Naive B cell (primary cell): ENCODE results near the gene MOK. TPM values are rescaled to one million over a fixed set of nuclear protein-coding genes. Genes with fewer than 3 reads are reported as not detected.

ENCODE experiments used
- ATAC-seq, 2 donors: fragments of 150-1000 bp; cut with Tn5 transposase; 2 replicates each; pipeline ENCODE4 v1.10.0; 2021; ENCODE audit warnings: low read depth in 2 of 2, mild to moderate bottlenecking in 2 of 2, moderate library complexity in 2 of 2
- DNase-seq: peaks from one replicate; pipeline ENCODE4 v3.0.0; 2022
- H3K27ac Mint-ChIP-seq, 6 donors: one replicate each; pipeline ENCODE4 v1.8.0; 2020 to 2022; ENCODE audit warnings: mild to moderate bottlenecking in 6 of 6, mixed read lengths in 6 of 6, moderate library complexity in 5 of 6, inconsistent platforms in 2 of 6
- H3K27me3 Mint-ChIP-seq, 3 donors: one replicate each; pipeline ENCODE4 v1.8.0; 2021 to 2022; ENCODE audit warnings: mixed read lengths in 3 of 3, mild to moderate bottlenecking in 1 of 3
- H3K36me3 Mint-ChIP-seq, 2 donors: one replicate each; pipeline ENCODE4 v1.8.0; 2020 to 2022; ENCODE audit warnings: mixed read lengths in 2 of 2, inconsistent platforms in 1 of 2, mild to moderate bottlenecking in 1 of 2
- H3K4me1 Mint-ChIP-seq, 3 donors: one replicate each; pipeline ENCODE4 v1.8.0; 2020 to 2022; ENCODE audit warnings: mixed read lengths in 3 of 3, inconsistent platforms in 1 of 3, mild to moderate bottlenecking in 1 of 3, moderate library complexity in 1 of 3
- H3K4me3 Mint-ChIP-seq, 8 donors: one replicate each; pipeline ENCODE4 v1.8.0; 2020 to 2022; ENCODE audit warnings: mild to moderate bottlenecking in 8 of 8, mixed read lengths in 8 of 8, moderate library complexity in 8 of 8, inconsistent platforms in 2 of 8
- H3K9me3 Mint-ChIP-seq, 7 donors: one replicate each; pipeline ENCODE4 v1.8.0; 2020 to 2022; ENCODE audit warnings: mixed read lengths in 7 of 7, mild to moderate bottlenecking in 5 of 7, inconsistent platforms in 2 of 7, moderate library complexity in 1 of 7
- polyA plus RNA-seq, 6 donors: library from polyadenylated mRNA; unstranded; fragments of 300-500 nt; fragmentation: Illumina TruSeq; gene quantifications; one replicate each; pipeline ENCODE4 v1.2.3, GENCODE V29; 2021; ENCODE audit warnings: low read depth in 6 of 6

The MOK gene
- polyA plus RNA-seq, 6 donors from 2014 or later, result 0.64 to 2.0 (median 1.2) TPM; not detected in 1

- DNase-seq, result no peak
- H3K27ac Mint-ChIP-seq, result peak overlapping the region in 1 of 6 donors; percentile 70
- no peaks in the 10 kb centered on the region for H3K9me3 Mint-ChIP-seq
- no peaks in the 10 kb centered on the region for H3K27me3 Mint-ChIP-seq
- no peak overlapping the region for H3K4me3 Mint-ChIP-seq
- ATAC-seq, result no peak
- no peaks in the 10 kb centered on the region for H3K4me1 Mint-ChIP-seq
- peaks cover 0 to 6% of the 10 kb centered on the region in 2 donors for H3K36me3 Mint-ChIP-seq
Observed at GRCh38 chr14:102229739-102230092, 75.2 kb downstream of the MOK start.

DNA sequence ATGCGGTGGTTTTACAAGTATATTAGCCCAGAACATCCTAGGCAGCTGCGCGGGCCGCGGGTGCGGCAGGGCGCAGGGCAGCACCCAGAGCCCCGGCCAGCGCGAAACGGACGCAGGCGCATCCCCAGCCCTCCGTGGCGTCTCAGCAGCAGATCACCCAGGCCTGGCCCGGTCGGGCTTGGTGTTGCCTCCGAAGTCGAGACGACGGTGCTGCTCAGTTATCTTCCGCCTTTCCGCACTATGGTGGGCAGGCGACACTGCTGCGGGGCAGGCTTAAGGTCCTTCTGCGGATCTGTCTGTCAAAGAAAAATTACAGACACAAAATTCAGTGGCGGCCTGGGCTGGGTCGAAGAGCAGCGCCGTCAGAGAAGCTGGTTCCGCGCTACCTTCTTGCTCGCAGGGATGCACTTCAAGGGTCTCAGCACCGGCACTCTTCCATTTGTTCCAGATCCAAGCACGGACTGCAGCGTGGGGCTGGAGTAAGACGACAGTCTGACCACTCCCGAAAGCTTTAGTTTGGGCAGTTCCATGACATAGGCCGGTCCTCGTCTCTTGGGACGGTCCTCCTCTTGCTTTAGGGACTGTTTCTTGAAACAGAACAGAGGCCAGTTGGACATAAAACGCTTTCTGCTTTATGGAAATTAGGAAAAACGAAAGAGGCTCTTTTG lies 75.8 kb downstream of the MOK start:
- H3K36me3 Mint-ChIP-seq, result peaks cover 0 to 6% of the 10 kb centered on the region in 2 donors
- DNase-seq (no peak), ATAC-seq (no peak)
- H3K27me3 Mint-ChIP-seq, result no peaks in the 10 kb centered on the region
- no peaks in the 10 kb centered on the region for H3K9me3 Mint-ChIP-seq
- no peak overlapping the region for H3K27ac Mint-ChIP-seq
- H3K4me1 Mint-ChIP-seq, result no peaks in the 10 kb centered on the region
- H3K4me3 Mint-ChIP-seq, result no peak overlapping the region

- ATAC-seq (no peak), DNase-seq (no peak)
- Mint-ChIP-seq H3K4me1 (no peaks in the 10 kb centered on the region), H3K36me3 (peaks cover 0 to 6% of the 10 kb centered on the region in 2 donors), H3K27ac (no peak overlapping the region), H3K4me3 (no peak overlapping the region), H3K9me3 (no peaks in the 10 kb centered on the region), H3K27me3 (no peaks in the 10 kb centered on the region)
Observed at GRCh38 chr14:102227184-102227964, 77.6 kb downstream of the MOK start.

DNA sequence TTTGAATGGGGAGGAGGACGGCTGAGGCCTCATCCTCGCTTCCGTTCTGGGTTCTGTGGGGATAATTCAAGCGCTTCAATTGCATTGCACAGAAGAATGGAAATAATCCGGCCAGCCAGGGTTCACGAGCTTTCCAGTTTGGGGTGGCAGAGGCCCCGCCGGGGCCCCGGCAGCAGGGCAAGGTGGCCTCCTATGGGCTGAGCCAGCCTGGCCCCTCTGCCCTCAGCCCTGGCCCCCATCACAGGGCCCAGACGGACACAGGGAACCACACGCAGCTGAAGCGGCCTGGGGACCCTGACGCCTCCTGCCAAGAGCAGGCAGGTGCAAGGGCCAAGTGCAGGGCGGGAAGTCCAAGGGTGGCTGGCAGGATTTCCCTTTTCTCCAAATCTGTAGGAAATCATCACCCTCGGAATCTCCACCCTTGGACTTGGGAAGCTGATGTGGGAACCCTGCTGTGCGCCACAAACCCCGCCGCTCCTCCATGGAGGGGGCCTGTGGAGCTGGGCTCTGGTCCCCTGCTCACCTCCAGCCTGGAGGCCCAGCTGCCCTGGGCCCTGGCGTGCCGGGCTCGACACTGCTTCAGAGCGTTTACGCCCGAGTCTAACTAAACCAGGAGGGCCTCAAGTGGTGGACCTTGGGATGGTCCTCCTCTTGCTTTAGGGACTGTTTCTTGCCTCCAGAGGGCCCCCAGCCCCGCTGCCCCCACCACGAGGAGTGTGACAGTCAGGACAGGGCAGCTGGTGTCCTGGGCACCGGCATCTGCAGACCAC lies 78.4 kb downstream of the MOK start:
- Mint-ChIP-seq H3K4me1 (no peaks in the 10 kb centered on the region), H3K36me3 (peaks cover 0 to 6% of the 10 kb centered on the region in 2 donors), H3K9me3 (no peaks in the 10 kb centered on the region), H3K4me3 (no peak overlapping the region), H3K27me3 (no peaks in the 10 kb centered on the region), H3K27ac (no peak overlapping the region)
- DNase-seq (no peak), ATAC-seq (no peak)

- ATAC-seq, result no peak
- Mint-ChIP-seq H3K27ac (no peak overlapping the region), H3K36me3 (peaks cover 0 to 6% of the 10 kb centered on the region in 2 donors), H3K4me1 (no peaks in the 10 kb centered on the region), H3K9me3 (no peaks in the 10 kb centered on the region), H3K27me3 (no peaks in the 10 kb centered on the region), H3K4me3 (no peak overlapping the region)
- DNase-seq, result no peak
Observed at GRCh38 chr14:102225936-102226335, 79.0 kb downstream of the MOK start.

GRCh38 chr14:102225386-102225785 lies 79.6 kb downstream of the MOK start:
- H3K9me3 Mint-ChIP-seq, result no peaks in the 10 kb centered on the region
- H3K4me3 Mint-ChIP-seq, result no peak overlapping the region
- peaks cover 0 to under 1% (median 0%) of the 10 kb centered on the region in 3 donors for H3K4me1 Mint-ChIP-seq
- peak overlapping the region in 1 of 6 donors; percentile 54 for H3K27ac Mint-ChIP-seq
- peaks cover 0 to 6% of the 10 kb centered on the region in 2 donors for H3K36me3 Mint-ChIP-seq
- ATAC-seq (no peak), DNase-seq (no peak)
- H3K27me3 Mint-ChIP-seq, result no peaks in the 10 kb centered on the region

DNA sequence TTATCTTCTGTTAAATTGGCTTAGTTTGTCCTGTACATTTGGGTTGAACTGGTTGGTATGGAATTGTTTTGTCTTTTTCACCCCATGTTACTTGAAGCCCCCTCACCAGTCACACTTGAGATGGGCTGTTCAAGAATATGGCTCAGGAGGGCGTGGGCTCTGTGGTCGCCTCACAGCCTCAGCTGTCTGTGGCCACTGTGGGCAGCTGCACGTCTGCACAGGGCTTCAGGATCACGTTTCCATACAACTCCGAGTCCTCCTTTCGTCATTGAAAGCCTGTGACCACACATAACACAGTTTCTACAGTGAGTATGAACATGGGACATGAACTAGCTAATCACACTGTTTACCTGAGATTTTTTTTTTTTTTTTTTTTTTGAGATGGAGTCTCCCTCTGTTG lies 81.3 kb downstream of the MOK start:
- Mint-ChIP-seq H3K4me3 (no peak overlapping the region), H3K36me3 (peaks cover 0 to 6% of the 10 kb centered on the region in 2 donors), H3K4me1 (peaks cover 7 to 12% (median 9%) of the 10 kb centered on the region in 3 donors), H3K9me3 (no peaks in the 10 kb centered on the region), H3K27ac (no peak overlapping the region), H3K27me3 (no peaks in the 10 kb centered on the region)
- ATAC-seq (no peak), DNase-seq (no peak)

DNA sequence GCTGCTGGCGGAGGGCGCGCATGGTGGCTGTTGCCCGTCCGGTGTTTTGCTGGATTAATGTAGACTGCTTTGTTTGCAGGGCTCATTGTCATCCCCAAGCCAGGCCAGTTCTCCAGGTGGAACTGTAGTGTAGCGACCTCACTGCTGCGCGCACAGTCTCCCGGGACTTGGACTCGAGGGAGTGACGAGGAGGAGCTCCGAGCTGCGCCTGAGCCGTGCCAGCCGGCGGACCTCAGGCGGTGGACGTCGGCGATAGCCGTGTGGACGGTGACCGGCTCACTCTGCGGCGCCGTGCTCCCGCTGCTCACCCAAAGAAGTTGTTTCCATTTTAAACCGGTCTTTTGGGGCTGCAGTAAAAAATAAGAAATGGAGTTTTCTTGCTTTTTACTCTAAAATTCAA lies 82.2 kb downstream of the MOK start:
- peaks cover 7 to 12% (median 9%) of the 10 kb centered on the region in 3 donors for H3K4me1 Mint-ChIP-seq
- no peak for DNase-seq
- H3K4me3 Mint-ChIP-seq, result no peak overlapping the region
- no peak overlapping the region for H3K27ac Mint-ChIP-seq
- H3K36me3 Mint-ChIP-seq, result peaks cover 0 to 6% of the 10 kb centered on the region in 2 donors
- no peaks in the 10 kb centered on the region for H3K27me3 Mint-ChIP-seq
- H3K9me3 Mint-ChIP-seq, result no peaks in the 10 kb centered on the region
- ATAC-seq, result no peak

GRCh38 chr14:102222009-102222575 lies 82.9 kb downstream of the MOK start:
- no peak overlapping the region for H3K4me3 Mint-ChIP-seq

GRCh38 chr14:102221026-102221425 lies 83.9 kb downstream of the MOK start:
- Mint-ChIP-seq H3K4me3 (peak overlapping the region in 1 of 8 donors; percentile 20), H3K27me3 (no peaks in the 10 kb centered on the region), H3K9me3 (no peaks in the 10 kb centered on the region), H3K4me1 (peaks cover 9 to 19% (median 13%) of the 10 kb centered on the region in 3 donors), H3K27ac (no peak overlapping the region), H3K36me3 (peaks cover 0 to 6% of the 10 kb centered on the region in 2 donors)
- DNase-seq, result no peak
- ATAC-seq, result no peak

More at GRCh38 chr14:102222009-102222575, 82.9 kb downstream of the MOK start:
- no peak for ATAC-seq
- no peak for DNase-seq
- H3K9me3 Mint-ChIP-seq, result no peaks in the 10 kb centered on the region
- no peaks in the 10 kb centered on the region for H3K27me3 Mint-ChIP-seq
- no peak overlapping the region for H3K27ac Mint-ChIP-seq
- H3K36me3 Mint-ChIP-seq, result peaks cover 0 to 6% of the 10 kb centered on the region in 2 donors
- H3K4me1 Mint-ChIP-seq, result peaks cover 9 to 19% (median 13%) of the 10 kb centered on the region in 3 donors

GRCh38 chr14:102220031-102220430 lies 84.9 kb downstream of the MOK start:
- Mint-ChIP-seq H3K27me3 (no peaks in the 10 kb centered on the region), H3K36me3 (no peaks in the 10 kb centered on the region), H3K27ac (peak overlapping the region in 4 of 6 donors; percentile 53 to 97 (median 86)), H3K9me3 (no peaks in the 10 kb centered on the region), H3K4me1 (peaks cover 9 to 19% (median 13%) of the 10 kb centered on the region in 3 donors), H3K4me3 (peak overlapping the region in 2 of 8 donors; percentile 9 to 35)
- ATAC-seq (peak; percentile 97 to 98), DNase-seq (peak; percentile 68)

GRCh38 chr14:102219316-102219715 lies 85.6 kb downstream of the MOK start:
- DNase-seq (no peak), ATAC-seq (no peak)
- Mint-ChIP-seq H3K9me3 (no peaks in the 10 kb centered on the region), H3K4me1 (peaks cover 9 to 19% (median 13%) of the 10 kb centered on the region in 3 donors), H3K4me3 (no peak overlapping the region), H3K27me3 (no peaks in the 10 kb centered on the region), H3K36me3 (no peaks in the 10 kb centered on the region), H3K27ac (peak overlapping the region in 5 of 6 donors; percentile 1 to 97 (median 53))

DNA sequence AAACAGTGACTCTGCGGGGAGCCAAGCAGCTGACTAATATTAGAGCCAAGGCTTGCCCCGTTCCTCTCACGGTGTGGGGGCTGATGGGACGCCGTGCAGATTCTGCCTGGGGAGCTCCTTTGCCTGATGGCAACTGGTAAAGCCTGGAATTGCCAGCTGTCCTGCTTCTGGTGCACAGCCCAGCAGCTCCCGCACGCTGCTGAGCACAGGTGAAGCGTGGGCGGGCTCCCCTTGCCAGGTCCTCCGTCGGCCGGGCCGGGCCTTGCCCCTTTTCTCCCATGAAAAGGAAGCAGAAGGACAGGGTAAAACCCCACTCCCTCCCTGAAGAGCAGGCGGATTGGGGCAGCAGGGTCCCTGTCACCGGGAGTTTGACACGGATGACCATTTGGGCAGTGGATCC lies 86.3 kb downstream of the MOK start:
- Mint-ChIP-seq H3K27ac (no peak overlapping the region), H3K4me1 (peaks cover 9 to 19% (median 13%) of the 10 kb centered on the region in 3 donors), H3K4me3 (no peak overlapping the region), H3K9me3 (no peaks in the 10 kb centered on the region), H3K27me3 (no peaks in the 10 kb centered on the region), H3K36me3 (no peaks in the 10 kb centered on the region)
- no peak for ATAC-seq
- DNase-seq, result no peak
